Hepatocyte (in vitro differentiated cells): ENCODE measurements around the gene ELMO3. TPM values are rescaled to one million over a fixed set of nuclear protein-coding genes. Genes with fewer than 3 reads are reported as not detected.

Experiments
- DNase-seq: peaks from one replicate; pipeline ENCODE4 v3.0.0-alpha.2; 2016; ENCODE audit warnings: low spot score
- H2AFZ ChIP-seq: fragments of 200-600 bp; sonication (generic); 2 replicates; pipeline ENCODE4 v1.6.0; 2016; ENCODE audit warnings: antibody characterized with exemption, mild to moderate bottlenecking
- H3K27ac ChIP-seq: fragments of 200-600 bp; sonication (generic); 2 replicates; pipeline ENCODE4 v1.5.1; 2016; ENCODE audit warnings: mild to moderate bottlenecking
- H3K27me3 ChIP-seq: fragments of 200-600 bp; sonication (generic); 2 replicates; pipeline ENCODE4 v1.6.1; 2016
- H3K36me3 ChIP-seq: fragments of 200-600 bp; sonication (generic); replicated peaks from 2 replicates; pipeline ENCODE4 v1.5.1; 2016; ENCODE audit warnings: low read depth; ENCODE audit not compliant: insufficient read depth
- H3K4me1 ChIP-seq: fragments of 200-600 bp; sonication (generic); 2 replicates; pipeline ENCODE4 v1.5.1; 2016; ENCODE audit warnings: mild to moderate bottlenecking, moderate library complexity; ENCODE audit not compliant: insufficient read depth
- H3K4me2 ChIP-seq: fragments of 200-600 bp; sonication (generic); 2 replicates; pipeline ENCODE4 v1.6.0; 2016
- H3K4me3 ChIP-seq: fragments of 200-600 bp; sonication (generic); 2 replicates; pipeline ENCODE4 v1.5.1; 2016; ENCODE audit warnings: mild to moderate bottlenecking
- H3K79me2 ChIP-seq: fragments of 200-600 bp; sonication (generic); 2 replicates; pipeline ENCODE4 v1.6.0; 2017; ENCODE audit warnings: mild to moderate bottlenecking
- H3K9me2 ChIP-seq: fragments of 200-600 bp; sonication (generic); replicated peaks from 2 replicates; pipeline ENCODE4 v1.6.0; 2017; ENCODE audit warnings: mild to moderate bottlenecking; ENCODE audit not compliant: insufficient read depth
- H3K9me3 ChIP-seq: fragments of 200-600 bp; sonication (generic); 2 replicates; pipeline ENCODE4 v1.5.1; 2016; ENCODE audit warnings: low read depth, mild to moderate bottlenecking
- H4K20me1 ChIP-seq: fragments of 200-600 bp; sonication (generic); 2 replicates; pipeline ENCODE4 v1.6.0; 2016; ENCODE audit warnings: mild to moderate bottlenecking; ENCODE audit not compliant: insufficient read depth, poor library complexity, severe bottlenecking
- CTCF ChIP-seq: fragments of 200-600 bp; sonication (generic); IDR thresholded peaks from 2 replicates; pipeline ENCODE4 v1.5.1; 2016; ENCODE audit warnings: antibody characterized with exemption, mild to moderate bottlenecking; ENCODE audit not compliant: poor library complexity
- EZH2 ChIP-seq: fragments of 200-600 bp; sonication (generic); IDR thresholded peaks from 2 replicates; pipeline ENCODE4 v1.6.1; 2016; ENCODE audit warnings: antibody characterized with exemption, mild to moderate bottlenecking, borderline replicate concordance
- EZH2phosphoT487 ChIP-seq: fragments of 200-600 bp; sonication (generic); IDR thresholded peaks from one replicate; pipeline ENCODE4 v1.6.1; 2018; ENCODE audit warnings: antibody characterized with exemption, mild to moderate bottlenecking, low read depth, moderate library complexity; ENCODE audit not compliant: unreplicated experiment, severe bottlenecking
- WGBS: methylation state at CpG from one replicate; pipeline ENCODE4 v1.1.6; 2016; ENCODE audit warnings: low lambda C conversion rate; ENCODE audit errors: missing lambda C conversion rate; 5-methylcytosine and 5-hydroxymethylcytosine counted together
- polyA plus RNA-seq: library from polyadenylated mRNA; unstranded; fragments of >200 nt; fragmentation: Nextera tagmentation; extraction: Ambion mirVana; gene quantifications from 2 replicates; pipeline ENCODE4 v1.2.1, GENCODE V29; 2016
- total RNA-seq: library from RNA; depleted of rRNA; stranded (reverse); fragments of >200 nt; gene quantifications from 2 replicates; pipeline ENCODE4 v1.2.3, GENCODE V29; 2014

ELMO3 gene
- total and polyA plus RNA-seq, 2 experiments from 2014 or later = 14.5 to 18.5 TPM

- Histone ChIP-seq H3K9me2 (no peaks in the 10 kb centered on the region), H3K27ac (no peak overlapping the region), H3K9me3 (no peaks in the 10 kb centered on the region), H3K27me3 (no peaks in the 10 kb centered on the region), H3K79me2 (peaks cover 12% of the 10 kb centered on the region), H2AFZ (no peak overlapping the region), H3K4me2 (no peak overlapping the region), H3K4me1 (peaks cover 19% of the 10 kb centered on the region), H3K36me3 (no peaks in the 10 kb centered on the region), H3K4me3 (no peak overlapping the region), H4K20me1 (peaks cover 3% of the 10 kb centered on the region)
- DNase-seq = no peak
- TF ChIP-seq EZH2phosphoT487 (no peak), EZH2 (no peak), CTCF (no peak)
- 83% methylated on average over 2 of the region's 2 CpGs for WGBS
Measured at GRCh38 chr16:67181346-67181745, 17.6 kb upstream of the ELMO3 start.

GRCh38 chr16:67182288-67182687, 16.6 kb upstream of the ELMO3 start:
- no peak overlapping the region for H2AFZ ChIP-seq
- H3K27me3 ChIP-seq = no peaks in the 10 kb centered on the region
- H3K4me1 ChIP-seq = peaks cover 19% of the 10 kb centered on the region
- peaks cover 12% of the 10 kb centered on the region for H3K79me2 ChIP-seq
- no peaks in the 10 kb centered on the region for H3K36me3 ChIP-seq
- no peak for TF ChIP-seq EZH2
- no peak for TF ChIP-seq CTCF
- TF ChIP-seq EZH2phosphoT487 = no peak
- no peaks in the 10 kb centered on the region for H3K9me3 ChIP-seq
- DNase-seq = no peak
- peaks cover 3% of the 10 kb centered on the region for H4K20me1 ChIP-seq
- H3K4me2 ChIP-seq = peak overlapping the region; percentile 80
- WGBS = 88% methylated on average over 2 of the region's 2 CpGs
- H3K9me2 ChIP-seq = no peaks in the 10 kb centered on the region
- H3K4me3 ChIP-seq = no peak overlapping the region
- no peak overlapping the region for H3K27ac ChIP-seq

- H3K36me3 ChIP-seq = no peaks in the 10 kb centered on the region
- H3K4me3 ChIP-seq = peak overlapping the region; percentile 20
- peak overlapping the region; percentile 28 for H3K27ac ChIP-seq
- 7% methylated on average over 11 of the region's 11 CpGs for WGBS
- no peaks in the 10 kb centered on the region for H3K9me2 ChIP-seq
- H4K20me1 ChIP-seq = peaks cover 3% of the 10 kb centered on the region
- DNase-seq = no peak
- H2AFZ ChIP-seq = no peak overlapping the region
- peaks cover 14% of the 10 kb centered on the region for H3K4me1 ChIP-seq
- no peaks in the 10 kb centered on the region for H3K9me3 ChIP-seq
- peak overlapping the region; percentile 80 for H3K4me2 ChIP-seq
- H3K27me3 ChIP-seq = no peaks in the 10 kb centered on the region
- no peak for TF ChIP-seq EZH2
- TF ChIP-seq EZH2phosphoT487 = no peak
- TF ChIP-seq CTCF = no peak
- peaks cover 12% of the 10 kb centered on the region for H3K79me2 ChIP-seq
Measured at GRCh38 chr16:67183284-67183626, 15.7 kb upstream of the ELMO3 start.
